ENCODE results near the gene SLK. TPM values are rescaled to one million over a fixed set of nuclear protein-coding genes. Genes with fewer than 3 reads are reported as not detected.

Gene SLK
- polyA plus RNA-seq, 2 of the 4 experiments (the other 2 are of a cell fraction), result 23.3 to 29.2 TPM

- peak; percentile 28 for FAIRE-seq
- Histone ChIP-seq H3K4me2 (no peak overlapping the region), H3K4me3 (no peak overlapping the region), H3K27ac (no peak overlapping the region), H3K4me1 (peaks cover 13% of the 10 kb centered on the region), H3K9me3 (no peaks in the 10 kb centered on the region)
- WGBS (ENCODE audit: missing lambda C conversion rate), result 93% methylated on average over 2 of the region's 2 CpGs
- no peak for DNase-seq (ENCODE audit: low read depth in 1 of 2, low spot score in 1 of 2)
- no peak for ATAC-seq
- CTCF ChIA-PET, result interaction anchor here (0.8 to 1.8 kb wide), 2 partner anchors 107 to 126 kb away, joined by 3 to 4 read pairs; partner anchors contain the start of gene SFR1
- no peak for TF ChIP-seq ELK1 (IDR thresholded peaks at IDR 0.05; ENCODE audit: low read depth, low read length)
- POLR2A ChIA-PET, result no interaction called here
Observed at GRCh38 chr10:104014176-104014575, 47.2 kb downstream of the SLK start.

GRCh38 chr10:104016661-104017060, 49.7 kb downstream of the SLK start:
- FAIRE-seq, result no peak
- Histone ChIP-seq H3K4me2 (no peak overlapping the region), H3K9me3 (no peaks in the 10 kb centered on the region), H3K4me1 (peaks cover 13% of the 10 kb centered on the region), H3K27ac (no peak overlapping the region), H3K4me3 (no peak overlapping the region)
- no peak for DNase-seq (ENCODE audit: low read depth in 1 of 2, low spot score in 1 of 2)
- 83% methylated on average over 1 of the region's 1 CpG for WGBS (ENCODE audit: missing lambda C conversion rate)
- CTCF ChIA-PET, result interaction anchor here (1.3 to 2.4 kb wide), 2 partner anchors 9 to 129 kb away, joined by 3 to 7 read pairs; no protein-coding TSS in a partner anchor
- TF ChIP-seq JUNB (IDR thresholded peaks at IDR 0.05) (no peak), FOSB (CRISPR knock-in tag; IDR thresholded peaks at IDR 0.05) (no peak), MAZ (IDR thresholded peaks at IDR 0.05; ENCODE audit: borderline replicate concordance, low read depth, low read length) (no peak), ZFP36 (IDR thresholded peaks at IDR 0.05; ENCODE audit: borderline replicate concordance, partially characterized antibody) (no peak), HOXB5 (CRISPR knock-in tag; IDR thresholded peaks at IDR 0.05) (no peak), CEBPB (IDR thresholded peaks at IDR 0.05) (no peak), EHMT2 (IDR thresholded peaks at IDR 0.05; ENCODE audit: low read depth) (no peak), BCL3 (IDR thresholded peaks at IDR 0.05) (no peak), TFCP2L1 (CRISPR knock-in tag; IDR thresholded peaks at IDR 0.05) (no peak), NFE2L2 (conservative IDR thresholded peaks at IDR 0.05; ENCODE audit: low read length) (no peak), POLR2A (IDR thresholded peaks at IDR 0.05; ENCODE audit: low read length) (no peak), HOXA7 (CRISPR knock-in tag; IDR thresholded peaks at IDR 0.05) (no peak), RNF2 (IDR thresholded peaks at IDR 0.05; ENCODE audit: borderline replicate concordance, low read depth) (no peak), MAX (IDR thresholded peaks at IDR 0.05) (no peak), ESRRA (IDR thresholded peaks at IDR 0.05; ENCODE audit: borderline replicate concordance, low read length) (no peak), PHF8 (IDR thresholded peaks at IDR 0.05; ENCODE audit: borderline replicate concordance, low read depth) (no peak), CBX8 (IDR thresholded peaks at IDR 0.05) (no peak), REST (IDR thresholded peaks at IDR 0.05) (no peak), MYC (IDR thresholded peaks at IDR 0.05; ENCODE audit: borderline replicate concordance, low read length) (no peak), RARB (CRISPR knock-in tag; IDR thresholded peaks at IDR 0.05) (no peak)
- POLR2A ChIA-PET, result no interaction called here
- no peak for ATAC-seq

Data from A549 (cell line).